Naive thymus-derived CD4-positive, alpha-beta T cell (primary cell): ENCODE data around the gene MORN1. TPM values are rescaled to one million over a fixed set of nuclear protein-coding genes. Genes with fewer than 3 reads are reported as not detected.

Experiments
- ATAC-seq: fragments of 150-1000 bp; cut with Tn5 transposase; 2 replicates; pipeline ENCODE4 v1.10.0; 2021; ENCODE audit warnings: mild to moderate bottlenecking, moderate library complexity
- CTCF ChIA-PET: fragments of 350-600 bp; sonication (Branson Sonifier 250); formaldehyde crosslinking; loops from one replicate; lab custom pipeline; 2021; ENCODE audit warnings: antibody characterized with exemption; lab: Charles Lee
- POLR2A ChIA-PET: fragments of 350-600 bp; sonication (Branson Sonifier 250); formaldehyde crosslinking; loops from one replicate; lab custom pipeline; 2021; ENCODE audit warnings: antibody characterized with exemption, inconsistent platforms; lab: Charles Lee
- DNase-seq, 9 donors: peaks; one replicate each; pipeline versions ENCODE4 v3.0.0 to v3.0.0-alpha.2; 2020 to 2022; ENCODE audit warnings: mixed read lengths in 1 of 9
- H3K27ac ChIP-seq: one replicate; pipeline ENCODE4 v1.7.0; 2013; ENCODE audit warnings: mild to moderate bottlenecking, low read depth, low read length, moderate library complexity
- H3K27me3 ChIP-seq, 2 donors: one replicate each; pipeline ENCODE4 v1.7.0; 2013; ENCODE audit warnings: low read length in 2 of 2, mild to moderate bottlenecking in 2 of 2, moderate library complexity in 2 of 2; ENCODE audit not compliant: control insufficient read depth in 2 of 2, insufficient read depth in 2 of 2
- H3K36me3 ChIP-seq, 3 experiments: 1 replicate in 2 of 3; 2 replicates in 1 of 3; pipeline ENCODE4 v1.7.0; 2013; ENCODE audit warnings: low read length in 3 of 3, mild to moderate bottlenecking in 3 of 3, moderate library complexity in 1 of 3; ENCODE audit not compliant: insufficient read depth in 3 of 3, control insufficient read depth in 2 of 3
- H3K4me1 ChIP-seq, 2 donors: one replicate each; pipeline ENCODE4 v1.7.0; 2013; ENCODE audit warnings: low read length in 2 of 2, mild to moderate bottlenecking in 2 of 2, moderate library complexity in 1 of 2; ENCODE audit not compliant: control insufficient read depth in 2 of 2, insufficient read depth in 2 of 2
- H3K4me3 ChIP-seq: 2 replicates; pipeline ENCODE4 v1.7.0; 2013; ENCODE audit warnings: mild to moderate bottlenecking, low read length
- H3K9me3 ChIP-seq, 3 experiments: 1 replicate in 2 of 3; 2 replicates in 1 of 3; pipeline ENCODE4 v1.7.0; 2013; ENCODE audit warnings: low read length in 3 of 3; ENCODE audit not compliant: control insufficient read depth in 2 of 3
- H3K27ac Mint-ChIP-seq, 9 donors: one replicate each; pipeline ENCODE4 v1.8.0; 2020 to 2022; ENCODE audit warnings: mixed read lengths in 9 of 9, mild to moderate bottlenecking in 8 of 9, moderate library complexity in 5 of 9, inconsistent platforms in 2 of 9
- H3K27me3 Mint-ChIP-seq, 5 donors: one replicate each; pipeline ENCODE4 v1.8.0; 2021 to 2022; ENCODE audit warnings: mixed read lengths in 5 of 5, mild to moderate bottlenecking in 1 of 5
- H3K36me3 Mint-ChIP-seq, 5 donors: one replicate each; pipeline ENCODE4 v1.8.0; 2020 to 2022; ENCODE audit warnings: mixed read lengths in 5 of 5, mild to moderate bottlenecking in 3 of 5, inconsistent platforms in 1 of 5
- H3K4me1 Mint-ChIP-seq, 7 donors: one replicate each; pipeline ENCODE4 v1.8.0; 2020 to 2022; ENCODE audit warnings: mixed read lengths in 7 of 7, mild to moderate bottlenecking in 3 of 7, inconsistent platforms in 1 of 7
- H3K4me3 Mint-ChIP-seq, 10 donors: one replicate each; pipeline ENCODE4 v1.8.0; 2020 to 2022; ENCODE audit warnings: mild to moderate bottlenecking in 10 of 10, mixed read lengths in 10 of 10, moderate library complexity in 6 of 10, inconsistent platforms in 2 of 10
- H3K9me3 Mint-ChIP-seq, 11 donors: one replicate each; pipeline ENCODE4 v1.8.0; 2020 to 2022; ENCODE audit warnings: mixed read lengths in 11 of 11, mild to moderate bottlenecking in 4 of 11, inconsistent platforms in 1 of 11, moderate library complexity in 1 of 11
- intact Hi-C, 2 donors: fragments of 100-400 bp; cut with micrococcal nuclease; formaldehyde crosslinking; loops; one replicate each; pipeline ENCODE4 v1.15.1; 2023
- polyA plus RNA-seq, 2 donors: library from polyadenylated mRNA; unstranded; fragments of 300-500 nt; fragmentation: Illumina TruSeq; gene quantifications; one replicate each; pipeline ENCODE4 v1.2.3, GENCODE V29; 2021
- total RNA-seq, 6 experiments: library from RNA in 5 of 6; stranded (reverse) in 5 of 6; gene quantifications; 1 replicate in 5 of 6; 2 replicates in 1 of 6; pipeline ENCODE4 v1.2.3 and lab custom pipeline; 2021 to 2026

Gene MORN1
- total and polyA plus RNA-seq, 7 experiments from 2014 or later = 5.0 to 16.4 (median 9.2) TPM

DNA sequence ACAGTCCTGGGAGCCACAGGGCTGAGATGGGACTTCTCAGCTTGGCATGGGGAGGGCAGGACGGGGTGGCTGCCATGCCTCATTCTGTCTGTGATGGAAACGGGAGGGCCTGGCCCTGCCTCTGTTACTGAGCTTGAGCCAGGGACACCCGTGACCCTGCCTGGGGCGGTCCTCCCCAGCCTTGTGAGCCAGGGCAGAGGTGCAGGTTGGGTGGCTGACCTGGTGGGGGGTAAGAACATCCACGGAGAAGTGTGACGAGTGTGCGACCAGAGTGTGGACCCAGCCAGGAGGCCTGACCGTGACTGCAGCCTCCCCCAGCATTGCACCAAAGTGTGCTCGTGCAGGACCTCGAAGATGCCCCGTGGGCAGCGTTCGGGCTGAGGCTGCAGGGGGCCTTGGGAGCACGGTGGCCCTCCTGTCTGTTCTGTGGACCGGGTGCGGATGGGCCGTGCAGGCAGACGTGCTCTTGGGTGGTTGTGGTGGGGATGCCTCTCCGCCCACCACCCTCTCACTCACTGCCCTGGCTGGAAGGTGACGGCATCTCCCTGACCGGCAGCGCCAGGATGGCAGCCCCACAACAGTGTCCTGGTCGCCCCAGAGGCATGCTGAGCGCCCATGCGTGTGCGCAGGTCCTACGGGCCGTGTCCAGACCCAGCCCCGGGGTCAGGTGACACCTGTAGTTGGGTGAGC lies 117.8 kb downstream of the MORN1 start:
- H3K9me3 ChIP-seq = no peaks in the 10 kb centered on the region
- intact Hi-C loops = loop anchor here in 1 of 2 donors (2.0 kb wide), 1 partner anchor 15 kb away; no protein-coding TSS in a partner anchor
- H3K36me3 Mint-ChIP-seq = peaks cover 0 to 10% (median 6%) of the 10 kb centered on the region in 5 donors
- H3K9me3 Mint-ChIP-seq = no peaks in the 10 kb centered on the region
- peaks cover 18 to 79% of the 10 kb centered on the region in 2 donors for H3K4me1 ChIP-seq
- DNase-seq (no peak), ATAC-seq (peak; percentile 6)
- no peak overlapping the region for H3K27ac ChIP-seq
- peak overlapping the region in 7 of 9 donors; percentile 31 to 88 (median 61) for H3K27ac Mint-ChIP-seq
- H3K27me3 Mint-ChIP-seq = no peaks in the 10 kb centered on the region
- ChIA-PET CTCF (no interaction called here), POLR2A (interaction anchor here (0.6 to 1.2 kb wide), 2 partner anchors 21 to 40 kb away, joined by 3 read pairs; no protein-coding TSS in a partner anchor)
- H3K4me3 Mint-ChIP-seq = peak overlapping the region in 4 of 10 donors; percentile 4 to 69 (median 41)
- peaks cover 0 to 12% (median 0%) of the 10 kb centered on the region in 3 experiments for H3K36me3 ChIP-seq
- no peak overlapping the region for H3K4me3 ChIP-seq
- H3K4me1 Mint-ChIP-seq = peaks cover 17 to 83% (median 46%) of the 10 kb centered on the region in 7 donors
- H3K27me3 ChIP-seq = no peaks in the 10 kb centered on the region

DNA sequence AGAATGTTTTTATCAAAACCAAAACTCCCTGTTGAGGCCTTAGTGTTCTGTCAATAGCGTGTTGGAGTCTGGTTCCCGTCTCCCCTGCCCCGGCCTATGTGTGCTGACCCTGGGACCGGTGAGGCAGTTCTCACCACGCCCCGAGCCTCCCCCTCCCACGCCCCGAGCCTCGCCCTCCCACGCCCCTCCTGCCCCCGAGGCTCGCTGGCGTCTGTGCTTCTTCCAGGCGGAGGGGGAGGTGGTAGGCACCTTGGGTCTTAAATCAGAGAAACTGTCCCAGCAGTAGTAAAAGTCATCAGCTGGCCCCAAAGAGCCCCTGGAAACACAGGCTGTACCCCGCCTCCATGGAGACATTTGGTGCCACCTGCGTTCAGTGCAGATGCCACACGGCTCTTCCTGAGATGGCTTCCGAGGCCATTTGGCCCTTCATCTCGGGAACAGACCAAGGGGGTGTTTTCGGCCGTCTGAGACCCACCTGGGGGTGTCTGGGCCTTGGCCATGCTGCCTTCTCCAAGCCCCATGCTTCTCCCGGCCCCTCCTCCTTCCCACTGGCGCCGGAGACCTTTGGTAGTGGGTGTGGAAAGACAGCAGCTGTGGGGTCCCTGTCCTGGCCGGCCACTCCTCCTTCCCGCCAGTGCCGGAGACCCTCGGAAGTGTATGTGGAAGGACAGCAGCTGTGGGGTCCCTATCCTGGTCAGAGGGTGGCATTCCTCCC lies 118.5 kb downstream of the MORN1 start:
- DNase-seq (no peak), ATAC-seq (no peak)
- intact Hi-C loops = no loop called here
- Mint-ChIP-seq H3K36me3 (peaks cover 0 to 9% (median 6%) of the 10 kb centered on the region in 5 donors), H3K4me3 (peak overlapping the region in 2 of 10 donors; percentile 41 to 69), H3K27ac (peak overlapping the region in 7 of 9 donors; percentile 12 to 80 (median 55)), H3K9me3 (no peaks in the 10 kb centered on the region), H3K4me1 (peaks cover 17 to 81% (median 45%) of the 10 kb centered on the region in 7 donors), H3K27me3 (no peaks in the 10 kb centered on the region)
- Histone ChIP-seq H3K4me1 (peaks cover 25 to 79% of the 10 kb centered on the region in 2 donors), H3K9me3 (no peaks in the 10 kb centered on the region), H3K4me3 (no peak overlapping the region), H3K27me3 (no peaks in the 10 kb centered on the region), H3K36me3 (peaks cover 0 to 8% (median 0%) of the 10 kb centered on the region in 3 experiments), H3K27ac (no peak overlapping the region)
- ChIA-PET POLR2A (interaction anchor here (0.6 kb wide), 1 partner anchor 20 kb away, joined by 3 read pairs; no protein-coding TSS in a partner anchor), CTCF (no interaction called here)

DNA sequence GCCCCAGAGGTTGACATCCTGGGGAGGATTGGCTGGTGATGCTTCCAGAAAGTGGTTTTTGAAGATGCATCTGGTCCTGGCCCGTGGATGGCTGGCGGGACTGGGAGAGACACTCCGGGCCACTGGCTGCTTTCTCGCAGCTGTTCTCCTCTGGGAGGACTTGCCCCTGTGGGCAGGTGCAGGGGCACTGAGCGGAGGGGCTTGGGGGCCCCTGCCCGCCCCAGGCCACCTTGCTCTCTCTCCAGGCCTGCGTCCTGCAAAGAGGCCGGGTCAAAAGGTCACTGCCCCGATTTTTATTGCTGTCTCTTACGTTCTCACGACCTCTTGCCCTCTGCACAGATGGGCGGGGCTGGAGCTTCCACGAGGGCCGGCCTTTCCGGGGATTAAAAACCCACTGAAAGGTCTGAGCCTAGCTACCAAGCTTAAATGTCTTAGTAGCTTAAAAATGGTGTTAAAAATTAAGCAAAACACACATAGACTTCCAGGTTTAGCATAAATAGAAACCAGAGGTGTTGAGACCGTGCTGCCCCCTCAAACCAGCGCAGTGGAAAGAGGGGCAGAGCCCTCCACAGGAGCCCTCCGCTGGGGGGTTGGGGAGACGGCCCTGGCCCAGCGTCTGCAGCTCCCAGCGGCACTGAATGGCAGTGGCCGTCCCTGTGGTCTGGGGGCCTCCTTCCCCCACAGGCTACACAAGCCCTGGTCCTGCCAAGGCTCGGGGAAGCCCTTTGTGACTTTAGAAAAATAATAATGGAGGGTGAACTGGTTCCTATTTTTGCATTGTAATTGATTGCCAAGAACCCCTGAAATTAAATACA lies 119.3 kb downstream of the MORN1 start:
- Mint-ChIP-seq H3K4me3 (peak overlapping the region in 2 of 10 donors; percentile 29 to 51), H3K27ac (peak overlapping the region in 7 of 9 donors; percentile 28 to 81 (median 56)), H3K4me1 (peaks cover 17 to 77% (median 40%) of the 10 kb centered on the region in 7 donors), H3K9me3 (no peaks in the 10 kb centered on the region), H3K36me3 (peaks cover 0 to 3% (median 0%) of the 10 kb centered on the region in 5 donors), H3K27me3 (no peaks in the 10 kb centered on the region)
- Histone ChIP-seq H3K9me3 (no peaks in the 10 kb centered on the region), H3K36me3 (peaks cover 0 to 7% (median 0%) of the 10 kb centered on the region in 3 experiments), H3K4me1 (peaks cover 28 to 80% of the 10 kb centered on the region in 2 donors), H3K27ac (peak overlapping the region; percentile 31), H3K4me3 (no peak overlapping the region), H3K27me3 (no peaks in the 10 kb centered on the region)
- ChIA-PET CTCF (no interaction called here), POLR2A (interaction anchor here (0.9 kb wide), 1 partner anchor 35 kb away, joined by 4 read pairs; no protein-coding TSS in a partner anchor)
- DNase-seq (no peak), ATAC-seq (no peak)
- intact Hi-C loops = no loop called here

Other genes with a start within 250 kb of the MORN1 start
- gene FAAP20, start 196.8 kb downstream of the MORN1 start, total RNA-seq = 10 to 100 TPM; 43.2 to 56.2 (median 48.8) TPM
- gene FAAP20, start 196.8 kb downstream of the MORN1 start, polyA plus RNA-seq = 10 to 100 TPM; 55.9 to 77.0 TPM
- 100 to 1,000 TPM in 2 of 5 experiments, 10 to 100 TPM in 3; 63.4 to 278 (median 97.9) TPM for gene SKI, start 163.2 kb downstream of the MORN1 start, total RNA-seq
- gene SKI, start 163.2 kb downstream of the MORN1 start, polyA plus RNA-seq = under 1 TPM; 0.61 to 0.92 TPM
- 100 to 1,000 TPM in 3 of 5 experiments, 10 to 100 TPM in 2; 71.0 to 150 (median 136) TPM for gene RER1, start 287 bp upstream of the MORN1 start, total RNA-seq
- gene RER1, start 287 bp upstream of the MORN1 start, polyA plus RNA-seq = 100 to 1,000 TPM; 110 to 116 TPM
- 10 to 100 TPM in 4 of 5 experiments, 1 to 10 TPM in 1; 8.7 to 14.9 (median 12.3) TPM for gene PEX10, start 21.0 kb upstream of the MORN1 start, total RNA-seq
- 10 to 100 TPM in 1 of 2 donors, 1 to 10 TPM in 1; 9.1 to 10.4 TPM for gene PEX10, start 21.0 kb upstream of the MORN1 start, polyA plus RNA-seq
- 10 to 100 TPM; 10.1 to 37.4 (median 18.4) TPM for gene PLCH2, start 84.7 kb upstream of the MORN1 start, total RNA-seq
- gene PLCH2, start 84.7 kb upstream of the MORN1 start, polyA plus RNA-seq = 1 to 10 TPM in 1 of 2 donors, under 1 TPM in 1; 0.11 to 1.5 TPM
- gene PANK4, start 135.0 kb upstream of the MORN1 start, total RNA-seq = 10 to 100 TPM; 55.8 to 91.2 (median 72.6) TPM
- 10 to 100 TPM; 12.7 to 29.9 TPM for gene PANK4, start 135.0 kb upstream of the MORN1 start, polyA plus RNA-seq
- gene HES5, start 138.7 kb upstream of the MORN1 start, total RNA-seq = not detected
- not detected for gene HES5, start 138.7 kb upstream of the MORN1 start, polyA plus RNA-seq
- gene TNFRSF14, start 164.8 kb upstream of the MORN1 start, total RNA-seq = 100 to 1,000 TPM; 182 to 253 (median 204) TPM
- gene TNFRSF14, start 164.8 kb upstream of the MORN1 start, polyA plus RNA-seq = 10 to 100 TPM; 52.5 to 65.1 TPM
- 10 to 100 TPM; 12.3 to 37.0 (median 26.7) TPM for gene PRXL2B, start 195.2 kb upstream of the MORN1 start, total RNA-seq
- 10 to 100 TPM; 15.7 to 26.5 TPM for gene PRXL2B, start 195.2 kb upstream of the MORN1 start, polyA plus RNA-seq
- 1 to 10 TPM; 2.0 to 3.7 (median 2.5) TPM for gene MMEL1, start 241.5 kb upstream of the MORN1 start, total RNA-seq
- gene MMEL1, start 241.5 kb upstream of the MORN1 start, polyA plus RNA-seq = 10 to 100 TPM; 12.5 to 20.5 TPM